Neural cell (in vitro differentiated cells): ENCODE data around the gene QDPR. TPM values are rescaled to one million over a fixed set of nuclear protein-coding genes. Genes with fewer than 3 reads are reported as not detected.

ENCODE experiments used
- H2AFZ ChIP-seq: fragments of 200-600, 300-800 bp; sonication (generic), shearing (Covaris generic); 2 replicates; pipeline ENCODE4 v1.6.0; 2014; ENCODE audit warnings: low read depth, mild to moderate bottlenecking, antibody characterized with exemption, low read length, moderate library complexity
- H3F3A ChIP-seq: fragments of 200-600 bp; shearing (Covaris generic); 2 replicates; pipeline ENCODE4 v1.6.1; 2016; ENCODE audit warnings: mild to moderate bottlenecking, moderate library complexity, mixed read lengths, antibody characterized with exemption, low read length; ENCODE audit not compliant: insufficient read depth, poor library complexity, severe bottlenecking
- H3K27ac ChIP-seq: fragments of 200-600, 300-800 bp; sonication (generic), shearing (Covaris generic); 2 replicates; pipeline ENCODE4 v1.5.1; 2014; ENCODE audit warnings: mild to moderate bottlenecking, low read length, moderate library complexity
- H3K27me3 ChIP-seq: fragments of 300-800, 200-600 bp; sonication (generic), shearing (Covaris generic); 2 replicates; pipeline ENCODE4 v1.6.0; 2014; ENCODE audit warnings: mild to moderate bottlenecking, low read depth, low read length, moderate library complexity; ENCODE audit not compliant: insufficient read depth
- H3K36me3 ChIP-seq: fragments of 300-800, 200-600 bp; sonication (generic), shearing (Covaris generic); 2 replicates; pipeline ENCODE4 v1.5.1; 2014; ENCODE audit warnings: mild to moderate bottlenecking, antibody characterized with exemption, low read length, moderate library complexity; ENCODE audit not compliant: insufficient read depth
- H3K4me2 ChIP-seq: fragments of 300-800, 200-600 bp; sonication (generic), shearing (Covaris generic); 2 replicates; pipeline ENCODE4 v1.6.0; 2014; ENCODE audit warnings: mild to moderate bottlenecking, low read length
- H3K4me3 ChIP-seq: fragments of 300-800, 200-600 bp; sonication (generic), shearing (Covaris generic); 2 replicates; pipeline ENCODE4 v1.5.1; 2014; ENCODE audit warnings: mild to moderate bottlenecking, low read length, moderate library complexity
- H3K79me2 ChIP-seq: fragments of 200-600 bp; shearing (Covaris generic); replicated peaks from 2 replicates; pipeline ENCODE4 v1.6.0; 2014; ENCODE audit warnings: mild to moderate bottlenecking, low read length, moderate library complexity; ENCODE audit not compliant: insufficient read depth
- H3K9ac ChIP-seq: fragments of 300-800, 200-600 bp; sonication (generic), shearing (Covaris generic); 2 replicates; pipeline ENCODE4 v1.6.1; 2016; ENCODE audit warnings: mild to moderate bottlenecking, low read length, mixed read lengths
- H3K9me2 ChIP-seq: fragments of 200-600 bp; shearing (Covaris generic); 2 replicates; pipeline ENCODE4 v1.6.1; 2016; ENCODE audit warnings: mild to moderate bottlenecking, low read length, mixed read lengths; ENCODE audit not compliant: insufficient read depth
- H3K9me3 ChIP-seq: fragments of 200-600, 300-800 bp; sonication (generic), shearing (Covaris generic); 2 replicates; pipeline ENCODE4 v1.6.1; 2016; ENCODE audit warnings: mild to moderate bottlenecking, mixed run types, low read length, moderate library complexity, mixed read lengths
- H4K20me1 ChIP-seq: fragments of 200-600 bp; shearing (Covaris generic); 2 replicates; pipeline ENCODE4 v1.6.1; 2016; ENCODE audit warnings: mild to moderate bottlenecking, mixed run types; ENCODE audit not compliant: insufficient read depth
- EP300 ChIP-seq: fragments of 450-650 bp; conservative IDR thresholded peaks from 2 replicates; pipeline ENCODE4 v1.6.1; 2014; ENCODE audit warnings: antibody characterized with exemption, mild to moderate bottlenecking, moderate library complexity; ENCODE audit not compliant: poor library complexity, severe bottlenecking
- EZH2 ChIP-seq: fragments of 200-600, 300-800 bp; shearing (Covaris generic), sonication (generic); IDR thresholded peaks from 2 replicates; pipeline ENCODE4 v1.6.1; 2014; ENCODE audit warnings: antibody characterized with exemption, low read length, borderline replicate concordance, mild to moderate bottlenecking; ENCODE audit not compliant: insufficient read depth, poor library complexity, severe bottlenecking
- MXI1 ChIP-seq: fragments of 450-650 bp; conservative IDR thresholded peaks from 2 replicates; pipeline ENCODE4 v1.6.1; 2014; ENCODE audit warnings: antibody characterized with exemption, mild to moderate bottlenecking; ENCODE audit not compliant: poor library complexity, severe bottlenecking
- POLR2AphosphoS5 ChIP-seq: IDR thresholded peaks from 2 replicates; pipeline ENCODE4 v1.6.1; 2012
- RAD21 ChIP-seq: fragments of 450-650 bp; conservative IDR thresholded peaks from 2 replicates; pipeline ENCODE4 v1.6.1; 2014; ENCODE audit warnings: antibody characterized with exemption, mild to moderate bottlenecking, moderate library complexity
- SMC3 ChIP-seq: fragments of 450-650 bp; conservative IDR thresholded peaks from 2 replicates; pipeline ENCODE4 v1.6.1; 2014; ENCODE audit warnings: antibody characterized with exemption, mild to moderate bottlenecking, moderate library complexity; ENCODE audit not compliant: poor library complexity
- TAF1 ChIP-seq: IDR thresholded peaks from 2 replicates; pipeline ENCODE4 v1.6.1; 2012; ENCODE audit warnings: low read depth
- polyA plus RNA-seq: library from polyadenylated mRNA; depleted of rRNA; stranded (reverse); fragments of >200 nt; gene quantifications from 2 replicates; pipeline ENCODE4 v1.2.3, GENCODE V29; 2014
- TF ChIP-seq, protein P1 (sequence below): IDR thresholded peaks from 2 replicates; pipeline ENCODE4 v1.6.1; 2012; ENCODE audit warnings: borderline replicate concordance
- TF ChIP-seq, protein P2 (sequence below): fragments of 450-650 bp; IDR thresholded peaks from 2 replicates; pipeline ENCODE4 v1.5.1; 2014; ENCODE audit warnings: antibody characterized with exemption, mild to moderate bottlenecking, moderate library complexity; ENCODE audit not compliant: poor library complexity, severe bottlenecking

Gene QDPR
- polyA plus RNA-seq, 1 donor from 2014 or later: 37.3 TPM

GRCh38 chr4:17545374-17546140, 33.7 kb upstream of the QDPR start:
- Histone ChIP-seq H3K27me3 (no peaks in the 10 kb centered on the region), H3K4me3 (no peak overlapping the region), H3K4me2 (no peak overlapping the region), H3K79me2 (no peaks in the 10 kb centered on the region), H3F3A (no peaks in the 10 kb centered on the region), H4K20me1 (no peaks in the 10 kb centered on the region), H3K9me2 (no peaks in the 10 kb centered on the region), H3K9ac (no peak overlapping the region), H2AFZ (no peak overlapping the region), H3K9me3 (no peaks in the 10 kb centered on the region), H3K27ac (no peak overlapping the region), H3K36me3 (no peaks in the 10 kb centered on the region)
- TF ChIP-seq, protein P1, sequence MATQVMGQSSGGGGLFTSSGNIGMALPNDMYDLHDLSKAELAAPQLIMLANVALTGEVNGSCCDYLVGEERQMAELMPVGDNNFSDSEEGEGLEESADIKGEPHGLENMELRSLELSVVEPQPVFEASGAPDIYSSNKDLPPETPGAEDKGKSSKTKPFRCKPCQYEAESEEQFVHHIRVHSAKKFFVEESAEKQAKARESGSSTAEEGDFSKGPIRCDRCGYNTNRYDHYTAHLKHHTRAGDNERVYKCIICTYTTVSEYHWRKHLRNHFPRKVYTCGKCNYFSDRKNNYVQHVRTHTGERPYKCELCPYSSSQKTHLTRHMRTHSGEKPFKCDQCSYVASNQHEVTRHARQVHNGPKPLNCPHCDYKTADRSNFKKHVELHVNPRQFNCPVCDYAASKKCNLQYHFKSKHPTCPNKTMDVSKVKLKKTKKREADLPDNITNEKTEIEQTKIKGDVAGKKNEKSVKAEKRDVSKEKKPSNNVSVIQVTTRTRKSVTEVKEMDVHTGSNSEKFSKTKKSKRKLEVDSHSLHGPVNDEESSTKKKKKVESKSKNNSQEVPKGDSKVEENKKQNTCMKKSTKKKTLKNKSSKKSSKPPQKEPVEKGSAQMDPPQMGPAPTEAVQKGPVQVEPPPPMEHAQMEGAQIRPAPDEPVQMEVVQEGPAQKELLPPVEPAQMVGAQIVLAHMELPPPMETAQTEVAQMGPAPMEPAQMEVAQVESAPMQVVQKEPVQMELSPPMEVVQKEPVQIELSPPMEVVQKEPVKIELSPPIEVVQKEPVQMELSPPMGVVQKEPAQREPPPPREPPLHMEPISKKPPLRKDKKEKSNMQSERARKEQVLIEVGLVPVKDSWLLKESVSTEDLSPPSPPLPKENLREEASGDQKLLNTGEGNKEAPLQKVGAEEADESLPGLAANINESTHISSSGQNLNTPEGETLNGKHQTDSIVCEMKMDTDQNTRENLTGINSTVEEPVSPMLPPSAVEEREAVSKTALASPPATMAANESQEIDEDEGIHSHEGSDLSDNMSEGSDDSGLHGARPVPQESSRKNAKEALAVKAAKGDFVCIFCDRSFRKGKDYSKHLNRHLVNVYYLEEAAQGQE: no peak
- TF ChIP-seq MXI1: no peak
- TF ChIP-seq EZH2: no peak
- TF ChIP-seq POLR2AphosphoS5: no peak
- TF ChIP-seq SMC3: no peak
- TF ChIP-seq TAF1: no peak
- no peak for TF ChIP-seq RAD21
- TF ChIP-seq, protein P2, sequence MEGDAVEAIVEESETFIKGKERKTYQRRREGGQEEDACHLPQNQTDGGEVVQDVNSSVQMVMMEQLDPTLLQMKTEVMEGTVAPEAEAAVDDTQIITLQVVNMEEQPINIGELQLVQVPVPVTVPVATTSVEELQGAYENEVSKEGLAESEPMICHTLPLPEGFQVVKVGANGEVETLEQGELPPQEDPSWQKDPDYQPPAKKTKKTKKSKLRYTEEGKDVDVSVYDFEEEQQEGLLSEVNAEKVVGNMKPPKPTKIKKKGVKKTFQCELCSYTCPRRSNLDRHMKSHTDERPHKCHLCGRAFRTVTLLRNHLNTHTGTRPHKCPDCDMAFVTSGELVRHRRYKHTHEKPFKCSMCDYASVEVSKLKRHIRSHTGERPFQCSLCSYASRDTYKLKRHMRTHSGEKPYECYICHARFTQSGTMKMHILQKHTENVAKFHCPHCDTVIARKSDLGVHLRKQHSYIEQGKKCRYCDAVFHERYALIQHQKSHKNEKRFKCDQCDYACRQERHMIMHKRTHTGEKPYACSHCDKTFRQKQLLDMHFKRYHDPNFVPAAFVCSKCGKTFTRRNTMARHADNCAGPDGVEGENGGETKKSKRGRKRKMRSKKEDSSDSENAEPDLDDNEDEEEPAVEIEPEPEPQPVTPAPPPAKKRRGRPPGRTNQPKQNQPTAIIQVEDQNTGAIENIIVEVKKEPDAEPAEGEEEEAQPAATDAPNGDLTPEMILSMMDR: no peak
- no peak for TF ChIP-seq EP300

DNA sequence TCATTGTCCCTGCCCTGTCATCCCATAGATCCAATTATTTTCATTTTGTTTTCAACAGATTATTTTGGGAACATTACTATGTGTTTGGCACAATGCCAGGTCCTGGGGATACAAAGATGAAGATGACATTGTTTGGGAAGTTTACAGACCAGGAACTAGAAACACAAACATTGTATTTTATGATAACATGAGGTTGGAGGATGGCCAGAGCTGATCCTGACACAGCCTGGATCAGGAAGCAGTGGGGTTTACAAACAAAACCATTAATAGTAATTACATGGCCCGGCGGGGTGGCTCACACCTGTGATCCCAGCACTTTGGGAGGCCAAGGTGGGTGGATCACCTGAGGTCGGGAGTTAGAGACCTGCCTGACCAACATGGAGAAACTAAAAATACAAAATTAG, 32.9 kb upstream of the QDPR start:
- H3K9me2 ChIP-seq: no peaks in the 10 kb centered on the region
- H3K27ac ChIP-seq: no peak overlapping the region
- H3K9me3 ChIP-seq: no peaks in the 10 kb centered on the region
- no peaks in the 10 kb centered on the region for H4K20me1 ChIP-seq
- H3K27me3 ChIP-seq: no peaks in the 10 kb centered on the region
- TF ChIP-seq, protein P2: no peak
- TF ChIP-seq, protein P1: no peak
- TF ChIP-seq TAF1 (no peak), SMC3 (no peak), MXI1 (no peak), EP300 (no peak), POLR2AphosphoS5 (no peak), EZH2 (no peak), RAD21 (no peak)
- no peak overlapping the region for H2AFZ ChIP-seq
- H3K36me3 ChIP-seq: no peaks in the 10 kb centered on the region
- no peak overlapping the region for H3K4me3 ChIP-seq
- H3K9ac ChIP-seq: no peak overlapping the region
- H3K4me2 ChIP-seq: no peak overlapping the region
- no peaks in the 10 kb centered on the region for H3K79me2 ChIP-seq
- no peaks in the 10 kb centered on the region for H3F3A ChIP-seq
